CD4-positive, alpha-beta memory T cell (primary cell): Measurements from ENCODE around the gene PCBP3. TPM values are rescaled to one million over a fixed set of nuclear protein-coding genes. Genes with fewer than 3 reads are reported as not detected.

ENCODE experiments used
- CTCF ChIA-PET: fragments of 350-600 bp; sonication (Branson Sonifier 250); formaldehyde crosslinking; loops from one replicate; lab custom pipeline; 2021; ENCODE audit warnings: inconsistent platforms; ENCODE audit not compliant: partially characterized antibody; lab: Charles Lee
- POLR2A ChIA-PET: fragments of 350-600 bp; sonication (Branson Sonifier 250); formaldehyde crosslinking; loops from one replicate; lab custom pipeline; 2021; ENCODE audit not compliant: partially characterized antibody; lab: Charles Lee
- DNase-seq, 5 donors: peaks; one replicate each; pipeline versions ENCODE4 v3.0.0 to v3.0.0-alpha.2; 2020 to 2022; ENCODE audit warnings: mixed read lengths in 1 of 5
- H3K27ac ChIP-seq: one replicate; pipeline ENCODE4 v1.7.0; 2013; ENCODE audit warnings: low read depth, low read length
- H3K27me3 ChIP-seq: 2 replicates; pipeline ENCODE4 v1.7.0; 2013; ENCODE audit warnings: mild to moderate bottlenecking, low read length, moderate library complexity; ENCODE audit not compliant: insufficient read depth
- H3K36me3 ChIP-seq: 2 replicates; pipeline ENCODE4 v1.7.0; 2013; ENCODE audit warnings: mild to moderate bottlenecking, low read length, moderate library complexity; ENCODE audit not compliant: insufficient read depth
- H3K4me1 ChIP-seq: 2 replicates; pipeline ENCODE4 v1.7.0; 2013; ENCODE audit warnings: mild to moderate bottlenecking, low read length, moderate library complexity; ENCODE audit not compliant: insufficient read depth
- H3K4me3 ChIP-seq, 2 donors: one replicate each; pipeline ENCODE4 v1.7.0; 2013; ENCODE audit warnings: low read length in 2 of 2, mild to moderate bottlenecking in 1 of 2
- H3K9me3 ChIP-seq, 2 donors: one replicate each; pipeline ENCODE4 v1.7.0; 2013; ENCODE audit warnings: low read length in 2 of 2, control low read depth in 1 of 2; ENCODE audit not compliant: control insufficient read depth in 1 of 2
- H3K27ac Mint-ChIP-seq, 7 donors: one replicate each; pipeline ENCODE4 v1.8.0; 2020 to 2021; ENCODE audit warnings: mixed read lengths in 7 of 7, mild to moderate bottlenecking in 6 of 7, inconsistent platforms in 3 of 7, moderate library complexity in 3 of 7
- H3K27me3 Mint-ChIP-seq, 2 donors: one replicate each; pipeline ENCODE4 v1.8.0; 2020 to 2021; ENCODE audit warnings: mixed read lengths in 2 of 2
- H3K36me3 Mint-ChIP-seq, 2 donors: one replicate each; pipeline ENCODE4 v1.8.0; 2020 to 2021; ENCODE audit warnings: mixed read lengths in 2 of 2, inconsistent platforms in 1 of 2, mild to moderate bottlenecking in 1 of 2
- H3K4me1 Mint-ChIP-seq, 4 donors: one replicate each; pipeline ENCODE4 v1.8.0; 2020 to 2021; ENCODE audit warnings: mixed read lengths in 4 of 4, mild to moderate bottlenecking in 1 of 4
- H3K4me3 Mint-ChIP-seq, 8 donors: one replicate each; pipeline ENCODE4 v1.8.0; 2020 to 2021; ENCODE audit warnings: mixed read lengths in 8 of 8, mild to moderate bottlenecking in 7 of 8, moderate library complexity in 6 of 8, inconsistent platforms in 3 of 8
- H3K9me3 Mint-ChIP-seq, 8 donors: one replicate each; pipeline ENCODE4 v1.8.0; 2020 to 2021; ENCODE audit warnings: mixed read lengths in 8 of 8, mild to moderate bottlenecking in 5 of 8, inconsistent platforms in 3 of 8, moderate library complexity in 1 of 8
- intact Hi-C: fragments of 100-400 bp; cut with micrococcal nuclease; formaldehyde crosslinking; loops from one replicate; pipeline ENCODE4 v1.15.1; 2023
- polyA plus RNA-seq, 2 donors: library from polyadenylated mRNA; unstranded; fragments of 300-500 nt; fragmentation: Illumina TruSeq; gene quantifications; one replicate each; pipeline ENCODE4 v1.2.3, GENCODE V29; 2021
- total RNA-seq, 2 experiments: library from RNA; stranded (reverse); gene quantifications; one replicate each; pipeline ENCODE4 v1.2.3, GENCODE V29; 2021

Gene PCBP3
- total and polyA plus RNA-seq, 4 experiments from 2014 or later, result 0.36 to 1.6 (median 1.0) TPM

DNA sequence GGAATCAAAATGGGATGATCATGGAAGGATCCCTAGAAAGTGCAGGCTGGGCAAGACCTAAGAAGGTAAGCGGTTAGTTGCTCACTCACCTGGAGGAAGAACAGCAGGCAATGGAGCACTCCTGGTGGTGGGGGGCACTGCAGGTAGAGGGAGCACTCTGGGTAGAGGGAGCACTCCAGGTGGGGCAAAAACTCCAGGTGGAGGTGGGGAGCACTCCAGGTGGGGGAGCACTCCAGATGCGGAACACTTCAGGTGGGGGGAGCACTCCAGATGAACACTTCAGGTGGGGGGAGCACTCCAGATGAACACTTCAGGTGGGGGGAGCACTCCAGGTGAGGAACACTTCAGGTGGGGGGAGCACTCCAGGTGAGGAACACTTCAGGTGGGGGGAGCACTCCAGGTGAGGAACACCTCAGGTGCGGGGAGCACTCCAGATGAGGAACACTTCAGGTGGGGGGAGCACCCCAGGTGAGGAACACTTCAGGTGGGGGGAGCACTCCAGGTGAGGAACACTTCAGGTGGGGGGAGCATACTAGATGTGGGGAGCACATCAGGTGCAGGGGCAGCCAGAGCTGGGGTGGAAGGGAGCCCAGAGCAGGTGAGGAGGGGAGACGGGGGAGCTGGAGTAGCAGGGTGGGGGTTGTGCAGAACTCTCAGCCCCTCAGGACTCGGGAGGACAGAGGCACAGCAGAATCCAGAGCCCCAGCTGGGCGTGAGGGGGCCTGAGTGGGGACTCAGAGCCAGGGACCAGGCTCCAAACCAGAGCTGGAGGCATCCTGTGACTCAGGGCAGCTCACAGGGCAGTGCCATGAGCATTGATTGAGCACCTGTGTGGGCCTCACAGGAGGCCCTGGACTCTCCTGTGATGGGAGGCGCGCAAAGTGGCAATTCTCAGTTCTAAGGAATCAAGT, 300.4 kb downstream of the PCBP3 start:
- no peaks in the 10 kb centered on the region for H3K27me3 ChIP-seq
- POLR2A ChIA-PET, result no interaction called here
- H3K4me3 ChIP-seq, result no peak overlapping the region
- no peaks in the 10 kb centered on the region for H3K4me1 ChIP-seq
- Mint-ChIP-seq H3K27ac (no peak overlapping the region), H3K4me1 (no peaks in the 10 kb centered on the region), H3K4me3 (no peak overlapping the region), H3K27me3 (peaks cover 0 to 1% of the 10 kb centered on the region in 2 donors), H3K36me3 (no peaks in the 10 kb centered on the region), H3K9me3 (no peaks in the 10 kb centered on the region)
- no peaks in the 10 kb centered on the region for H3K36me3 ChIP-seq
- H3K27ac ChIP-seq, result no peak overlapping the region
- H3K9me3 ChIP-seq, result no peaks in the 10 kb centered on the region
- intact Hi-C loops, result no loop called here
- CTCF ChIA-PET, result no interaction called here
- DNase-seq, result no peak

DNA sequence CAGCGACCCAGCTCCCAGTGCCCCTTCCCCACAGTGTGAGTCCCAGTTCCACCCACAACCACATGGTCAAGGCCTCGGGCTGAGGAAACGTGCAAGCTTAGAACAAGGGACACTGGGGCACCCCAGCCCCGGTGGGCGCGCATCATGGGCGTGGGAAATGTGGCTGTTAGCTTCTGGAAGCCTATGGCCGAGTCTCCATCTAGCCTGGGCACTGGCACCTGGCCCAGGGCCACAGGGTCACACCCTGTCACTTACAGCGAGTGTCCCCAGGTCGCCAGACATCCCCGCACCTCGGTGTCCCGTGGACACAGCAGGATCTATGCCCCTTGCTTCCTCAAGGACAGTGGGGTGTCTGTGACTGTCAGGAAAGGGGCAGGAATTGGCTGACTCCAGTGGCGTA, 301.1 kb downstream of the PCBP3 start:
- no peak overlapping the region for H3K27ac Mint-ChIP-seq
- no peaks in the 10 kb centered on the region for H3K36me3 Mint-ChIP-seq
- no peaks in the 10 kb centered on the region for H3K27me3 ChIP-seq
- no peak for DNase-seq
- ChIA-PET POLR2A (no interaction called here), CTCF (no interaction called here)
- no peaks in the 10 kb centered on the region for H3K36me3 ChIP-seq
- no peaks in the 10 kb centered on the region for H3K4me1 ChIP-seq
- H3K9me3 ChIP-seq, result no peaks in the 10 kb centered on the region
- H3K27me3 Mint-ChIP-seq, result peaks cover 0 to 1% of the 10 kb centered on the region in 2 donors
- no peak overlapping the region for H3K27ac ChIP-seq
- no peak overlapping the region for H3K4me3 Mint-ChIP-seq
- no peaks in the 10 kb centered on the region for H3K4me1 Mint-ChIP-seq
- H3K9me3 Mint-ChIP-seq, result no peaks in the 10 kb centered on the region
- H3K4me3 ChIP-seq, result no peak overlapping the region
- intact Hi-C loops, result no loop called here

DNA sequence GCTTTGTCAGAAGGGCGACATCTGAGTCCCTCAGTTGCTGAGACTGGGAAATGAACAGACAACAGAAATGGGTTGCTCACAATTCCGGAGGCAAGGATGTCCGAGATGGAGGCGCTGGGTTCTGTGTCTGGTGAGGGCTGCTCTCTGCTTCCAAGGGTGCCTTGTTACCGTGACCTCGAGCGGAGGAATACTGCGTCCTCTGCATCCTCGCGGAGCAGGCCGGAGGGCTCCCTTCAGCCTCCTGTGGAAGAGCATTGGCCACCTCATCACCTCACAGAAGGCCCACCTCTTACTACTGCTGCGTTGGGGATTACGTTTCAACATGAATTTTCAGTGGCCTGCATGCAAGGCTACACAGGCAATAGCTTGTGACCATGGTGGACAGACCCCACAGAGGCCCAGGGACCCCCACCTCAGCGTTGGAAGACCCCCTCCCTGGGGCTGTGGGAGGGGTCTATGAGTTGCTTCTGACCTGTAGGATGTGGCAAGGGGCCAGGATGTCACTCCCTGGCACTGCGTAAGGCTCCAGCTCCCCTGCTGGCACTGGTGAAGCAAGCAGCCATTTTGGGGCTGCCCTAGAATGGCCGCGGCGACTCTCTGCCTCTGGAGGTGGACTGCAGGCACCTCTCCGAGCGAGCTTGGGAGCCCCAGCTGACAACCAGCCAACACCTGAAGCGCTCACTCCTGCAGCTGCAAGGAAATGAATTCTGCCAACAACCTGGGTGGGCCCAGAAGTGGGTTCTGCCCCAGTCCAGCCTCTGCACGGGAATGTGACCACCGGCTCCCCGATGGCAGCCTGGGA, 301.7 kb downstream of the PCBP3 start:
- no peak overlapping the region for H3K4me3 ChIP-seq
- Mint-ChIP-seq H3K4me1 (no peaks in the 10 kb centered on the region), H3K9me3 (no peaks in the 10 kb centered on the region), H3K27ac (no peak overlapping the region), H3K4me3 (no peak overlapping the region), H3K27me3 (peaks cover 0 to 1% of the 10 kb centered on the region in 2 donors), H3K36me3 (no peaks in the 10 kb centered on the region)
- H3K9me3 ChIP-seq, result no peaks in the 10 kb centered on the region
- H3K4me1 ChIP-seq, result no peaks in the 10 kb centered on the region
- no peak for DNase-seq
- H3K27me3 ChIP-seq, result no peaks in the 10 kb centered on the region
- intact Hi-C loops, result no loop called here
- H3K36me3 ChIP-seq, result no peaks in the 10 kb centered on the region
- POLR2A ChIA-PET, result no interaction called here
- H3K27ac ChIP-seq, result no peak overlapping the region
- CTCF ChIA-PET, result no interaction called here

DNA sequence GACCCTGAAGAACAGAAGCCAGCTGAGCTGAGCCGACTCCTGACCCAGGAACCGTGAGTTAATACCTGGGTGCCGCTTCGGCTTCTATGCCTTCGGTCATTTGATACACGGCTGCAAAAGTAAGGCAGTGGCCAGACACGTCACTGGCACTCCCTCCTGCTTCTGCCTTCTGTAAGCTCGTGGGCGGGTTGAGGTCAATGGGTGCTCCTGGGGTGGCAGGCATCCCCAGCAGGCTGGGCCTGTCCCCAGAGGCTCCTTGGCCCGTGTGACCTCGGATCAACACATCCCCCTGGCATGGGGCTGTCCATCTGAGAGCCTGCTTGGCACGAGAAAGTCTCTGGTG, 302.3 kb downstream of the PCBP3 start:
- intact Hi-C loops, result no loop called here

DNA sequence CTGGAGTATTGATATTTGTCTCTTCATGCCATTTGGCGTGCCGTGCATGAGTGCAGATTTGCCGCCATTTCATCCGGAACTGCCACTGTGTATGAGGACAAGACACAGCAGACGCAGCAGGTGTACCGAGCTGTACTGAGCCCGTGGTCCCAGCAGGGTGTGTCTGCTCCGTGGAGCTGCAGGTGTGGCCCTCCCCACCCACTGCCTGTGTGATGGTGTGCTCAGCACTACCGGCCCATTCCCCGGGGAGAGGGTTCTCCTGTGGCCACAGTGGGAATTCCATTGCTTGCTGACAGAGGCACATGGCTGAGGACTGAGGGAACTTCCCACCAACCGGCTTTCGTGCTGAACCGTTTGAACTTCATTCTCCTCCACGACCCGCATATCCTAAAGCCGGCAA, 303.8 kb downstream of the PCBP3 start:
- DNase-seq, result no peak
- Mint-ChIP-seq H3K27ac (no peak overlapping the region), H3K9me3 (no peaks in the 10 kb centered on the region), H3K36me3 (no peaks in the 10 kb centered on the region), H3K27me3 (peaks cover 0 to 4% of the 10 kb centered on the region in 2 donors), H3K4me3 (no peak overlapping the region), H3K4me1 (no peaks in the 10 kb centered on the region)
- H3K27me3 ChIP-seq, result no peaks in the 10 kb centered on the region
- no peaks in the 10 kb centered on the region for H3K36me3 ChIP-seq
- POLR2A ChIA-PET, result no interaction called here
- intact Hi-C loops, result no loop called here
- no peak overlapping the region for H3K27ac ChIP-seq
- H3K4me1 ChIP-seq, result no peaks in the 10 kb centered on the region
- no peaks in the 10 kb centered on the region for H3K9me3 ChIP-seq
- CTCF ChIA-PET, result no interaction called here
- H3K4me3 ChIP-seq, result no peak overlapping the region

More for the DNA sequence above, 302.3 kb downstream of the PCBP3 start:
- Histone ChIP-seq H3K9me3 (no peaks in the 10 kb centered on the region), H3K4me1 (no peaks in the 10 kb centered on the region), H3K36me3 (no peaks in the 10 kb centered on the region), H3K27ac (no peak overlapping the region), H3K27me3 (no peaks in the 10 kb centered on the region), H3K4me3 (no peak overlapping the region)
- no peaks in the 10 kb centered on the region for H3K9me3 Mint-ChIP-seq
- H3K4me1 Mint-ChIP-seq, result no peaks in the 10 kb centered on the region
- ChIA-PET POLR2A (no interaction called here), CTCF (no interaction called here)
- DNase-seq, result no peak
- no peak overlapping the region for H3K4me3 Mint-ChIP-seq
- no peaks in the 10 kb centered on the region for H3K36me3 Mint-ChIP-seq
- no peak overlapping the region for H3K27ac Mint-ChIP-seq
- H3K27me3 Mint-ChIP-seq, result peaks cover 0 to 2% of the 10 kb centered on the region in 2 donors

DNA sequence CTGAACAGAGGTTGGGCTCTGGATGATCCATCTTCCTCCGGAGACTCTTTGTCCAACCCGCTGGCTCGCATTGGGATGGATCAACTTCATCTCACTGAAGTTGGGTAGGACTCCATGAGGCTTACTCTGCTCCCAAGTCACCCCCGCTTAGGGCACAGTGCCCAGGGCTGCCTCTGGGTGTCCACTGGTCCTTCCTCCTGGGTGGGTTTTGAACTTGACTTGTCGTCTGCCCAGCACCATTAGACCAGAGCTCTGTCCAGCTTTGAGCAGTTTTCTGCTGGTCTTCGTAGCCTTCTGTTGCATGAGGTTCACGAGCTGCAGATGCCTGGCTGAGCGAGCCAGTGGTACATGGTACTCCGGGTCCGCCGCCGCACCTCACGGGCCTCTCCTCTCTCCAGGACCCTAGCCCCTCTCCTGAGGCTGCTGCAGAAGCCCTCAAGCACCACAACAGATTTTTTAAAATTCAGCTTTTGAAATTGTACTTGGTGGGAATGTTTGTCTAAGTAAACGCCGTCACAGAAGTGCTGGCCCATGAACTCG, 304.3 kb downstream of the PCBP3 start:
- CTCF ChIA-PET, result interaction anchor here (0.6 kb wide), 1 partner anchor 466 kb away, joined by 3 read pairs; no protein-coding TSS in a partner anchor
- no peak for DNase-seq
- intact Hi-C loops, result no loop called here
- Histone ChIP-seq H3K4me1 (no peaks in the 10 kb centered on the region), H3K27ac (no peak overlapping the region), H3K4me3 (no peak overlapping the region), H3K36me3 (no peaks in the 10 kb centered on the region), H3K27me3 (no peaks in the 10 kb centered on the region), H3K9me3 (no peaks in the 10 kb centered on the region)
- H3K27ac Mint-ChIP-seq, result no peak overlapping the region
- POLR2A ChIA-PET, result no interaction called here
- no peaks in the 10 kb centered on the region for H3K4me1 Mint-ChIP-seq
- H3K27me3 Mint-ChIP-seq, result peaks cover 4 to 5% of the 10 kb centered on the region in 2 donors
- H3K4me3 Mint-ChIP-seq, result no peak overlapping the region
- peaks cover 0 to 3% (median 0%) of the 10 kb centered on the region in 8 donors for H3K9me3 Mint-ChIP-seq
- no peaks in the 10 kb centered on the region for H3K36me3 Mint-ChIP-seq

DNA sequence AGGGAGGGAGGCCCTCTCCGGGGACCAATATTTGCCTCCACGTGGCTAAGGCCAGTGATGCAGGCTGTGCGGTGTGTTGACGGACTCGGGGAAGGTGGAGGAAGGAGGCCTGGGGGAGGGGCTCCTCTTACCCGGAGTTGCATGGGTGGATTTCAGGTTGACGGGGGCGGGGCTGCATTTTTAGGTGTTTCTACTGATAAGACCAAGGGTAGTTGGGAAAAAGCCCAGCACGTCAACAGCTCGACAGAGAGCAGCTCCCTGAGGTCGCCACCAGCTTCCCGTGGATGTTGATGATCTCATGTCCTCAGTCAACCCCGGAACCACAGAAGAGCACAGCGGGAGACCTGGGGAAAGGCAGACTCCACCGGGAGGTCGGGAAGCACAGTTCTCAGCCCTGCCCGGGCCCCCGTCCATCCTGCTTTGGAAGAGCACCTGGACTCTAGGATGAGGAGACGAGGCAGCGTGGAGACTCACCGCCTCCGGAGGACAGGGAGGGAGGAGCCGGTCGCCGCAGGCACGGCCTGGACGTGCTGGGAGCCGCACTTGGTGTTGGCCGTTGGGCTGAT, 305.1 kb downstream of the PCBP3 start:
- intact Hi-C loops, result no loop called here
- H3K4me1 ChIP-seq, result no peaks in the 10 kb centered on the region
- Mint-ChIP-seq H3K27me3 (peaks cover 4 to 5% of the 10 kb centered on the region in 2 donors), H3K9me3 (peaks cover 0 to 4% (median 0%) of the 10 kb centered on the region in 8 donors), H3K36me3 (no peaks in the 10 kb centered on the region), H3K4me1 (no peaks in the 10 kb centered on the region), H3K4me3 (no peak overlapping the region), H3K27ac (no peak overlapping the region)
- no peak overlapping the region for H3K27ac ChIP-seq
- POLR2A ChIA-PET, result no interaction called here
- DNase-seq, result no peak
- no peaks in the 10 kb centered on the region for H3K9me3 ChIP-seq
- no peaks in the 10 kb centered on the region for H3K27me3 ChIP-seq
- H3K4me3 ChIP-seq, result no peak overlapping the region
- H3K36me3 ChIP-seq, result no peaks in the 10 kb centered on the region
- CTCF ChIA-PET, result no interaction called here
